K562 (cell line): ENCODE results near the gene HSPA1L. TPM values are rescaled to one million over a fixed set of nuclear protein-coding genes. Genes with fewer than 3 reads are reported as not detected.
A peak's percentile ranks its signal among the peaks of the same experiment; 100 is the strongest.

ENCODE experiments used
- C11orf30 ChIP-seq: fragments of 450-650 bp; IDR thresholded peaks from 2 replicates; pipeline ENCODE4 v1.6.1; 2016; ENCODE audit warnings: low read depth, mild to moderate bottlenecking
- CREM ChIP-seq: IDR thresholded peaks from 2 replicates; pipeline ENCODE4 v1.6.1; 2014; ENCODE audit warnings: antibody characterized with exemption, low read depth
- ELF4 ChIP-seq: fragments of 450-650 bp; formaldehyde crosslinking; IDR thresholded peaks from 2 replicates; pipeline ENCODE4 v1.4.0; 2022; ENCODE audit warnings: missing genetic modification characterization
- FIP1L1 ChIP-seq: fragments of 200-400 bp; formaldehyde crosslinking; IDR thresholded peaks from 2 replicates; pipeline ENCODE4 v1.6.1; 2018; ENCODE audit warnings: mild to moderate bottlenecking, low read depth, low read length; ENCODE audit not compliant: poor library complexity, severe bottlenecking
- HES1 ChIP-seq: fragments of 450-650 bp; IDR thresholded peaks from 2 replicates; pipeline ENCODE4 v1.6.1; 2016; ENCODE audit warnings: low read depth, mild to moderate bottlenecking, moderate library complexity
- HNRNPLL ChIP-seq: fragments of 200-400 bp; formaldehyde crosslinking; IDR thresholded peaks from 2 replicates; pipeline ENCODE4 v1.6.1; 2017; ENCODE audit warnings: low read length, low read depth, mild to moderate bottlenecking; ENCODE audit not compliant: poor library complexity, severe bottlenecking
- ILK ChIP-seq: fragments of 450-650 bp; IDR thresholded peaks from 2 replicates; pipeline ENCODE4 v1.6.1; 2016; ENCODE audit warnings: missing genetic modification characterization, low read depth, mild to moderate bottlenecking, missing compliant biosample characterization, moderate library complexity, borderline replicate concordance
- KDM4B ChIP-seq, 2 experiments: fragments of 450-650 bp in 1 of 2; sonication (generic) in 1 of 2; IDR thresholded peaks; 2 replicates each; pipeline ENCODE4 v1.6.1; 2016 to 2017; ENCODE audit warnings: borderline replicate concordance in 2 of 2, antibody characterized with exemption in 1 of 2, low read depth in 1 of 2, mild to moderate bottlenecking in 1 of 2
- SMC3 ChIP-seq: conservative IDR thresholded peaks from 2 replicates; pipeline ENCODE4 v1.6.1; 2011; ENCODE audit warnings: low read depth, low read length, improper control_type of control experiment; ENCODE audit not compliant: insufficient read depth
- ZC3H11A ChIP-seq: IDR thresholded peaks from 2 replicates; pipeline ENCODE4 v1.6.1; 2012; ENCODE audit warnings: low read depth, low read length, improper control_type of control experiment
- ZNF407 ChIP-seq: fragments of 450-650 bp; IDR thresholded peaks from 2 replicates; pipeline ENCODE4 v1.6.1; 2016; ENCODE audit warnings: low read depth
- ZNF778 ChIP-seq: fragments of 450-650 bp; formaldehyde crosslinking; IDR thresholded peaks from 2 replicates; pipeline ENCODE4 v1.4.0; 2020; ENCODE audit warnings: mild to moderate bottlenecking, moderate library complexity
- polyA plus RNA-seq, 8 experiments: library from polyadenylated mRNA; depleted of rRNA in 4 of 8; stranded (reverse) in 5 of 8; unstranded in 3 of 8; fragments of >200 nt; fragmentation: Nextera tagmentation in 2 of 8; fragmentation: Illumina TruSeq in 1 of 8; extraction: Ambion mirVana in 2 of 8; extraction: Trizol in 1 of 8; gene quantifications; 2 replicates each; pipeline versions ENCODE4 v1.2.1 to v1.2.3, GENCODE V29; 2011 to 2014; ENCODE audit warnings: inconsistent platforms in 1 of 8, missing spikeins in 1 of 8
- total RNA-seq, 7 experiments: library from RNA; depleted of rRNA in 6 of 7; stranded (reverse); fragments of >200 nt in 6 of 7; fragmentation: Illumina TruSeq in 2 of 7; extraction: Trizol in 2 of 7; gene quantifications; 2 replicates each; pipeline versions ENCODE4 v1.2.1 to v1.2.3, GENCODE V29; 2011 to 2021; ENCODE audit warnings: low replicate concordance in 1 of 7
- TF ChIP-seq, protein P1 (sequence below): fragments of 450-650 bp; IDR thresholded peaks from 2 replicates; pipeline ENCODE4 v1.6.1; 2016; ENCODE audit warnings: borderline replicate concordance
- TF ChIP-seq, protein P2 (sequence below): fragments of 200-400 bp; formaldehyde crosslinking; IDR thresholded peaks from 2 replicates; pipeline ENCODE4 v1.6.1; 2017; ENCODE audit warnings: mild to moderate bottlenecking, low read depth, low read length, moderate library complexity

Gene HSPA1L
- total and polyA plus RNA-seq, 9 of the 15 experiments (the other 6 are each of a cell fraction or from before 2014, with no cell fraction given): 0.14 to 2.1 (median 1.3) TPM

GRCh38 chr6:31769684-31770371 is 45.3 kb downstream of the HSPA1L start (continued):
- TF ChIP-seq HES1: 0 out of 2 replicates have a peak, but pooled peaks have one; percentile 9
- TF ChIP-seq ILK (tag): no peak
- no peak for TF ChIP-seq ZC3H11A
- TF ChIP-seq HNRNPLL: no peak
- peak; percentile 89 for TF ChIP-seq ELF4
- TF ChIP-seq, protein P1, sequence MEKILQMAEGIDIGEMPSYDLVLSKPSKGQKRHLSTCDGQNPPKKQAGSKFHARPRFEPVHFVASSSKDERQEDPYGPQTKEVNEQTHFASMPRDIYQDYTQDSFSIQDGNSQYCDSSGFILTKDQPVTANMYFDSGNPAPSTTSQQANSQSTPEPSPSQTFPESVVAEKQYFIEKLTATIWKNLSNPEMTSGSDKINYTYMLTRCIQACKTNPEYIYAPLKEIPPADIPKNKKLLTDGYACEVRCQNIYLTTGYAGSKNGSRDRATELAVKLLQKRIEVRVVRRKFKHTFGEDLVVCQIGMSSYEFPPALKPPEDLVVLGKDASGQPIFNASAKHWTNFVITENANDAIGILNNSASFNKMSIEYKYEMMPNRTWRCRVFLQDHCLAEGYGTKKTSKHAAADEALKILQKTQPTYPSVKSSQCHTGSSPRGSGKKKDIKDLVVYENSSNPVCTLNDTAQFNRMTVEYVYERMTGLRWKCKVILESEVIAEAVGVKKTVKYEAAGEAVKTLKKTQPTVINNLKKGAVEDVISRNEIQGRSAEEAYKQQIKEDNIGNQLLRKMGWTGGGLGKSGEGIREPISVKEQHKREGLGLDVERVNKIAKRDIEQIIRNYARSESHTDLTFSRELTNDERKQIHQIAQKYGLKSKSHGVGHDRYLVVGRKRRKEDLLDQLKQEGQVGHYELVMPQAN: peak; percentile 61; the same call in 1 of the 2 replicates
- TF ChIP-seq ZNF778 (CRISPR knock-in tag): no peak
- no peak for TF ChIP-seq FIP1L1
- TF ChIP-seq, protein P2, sequence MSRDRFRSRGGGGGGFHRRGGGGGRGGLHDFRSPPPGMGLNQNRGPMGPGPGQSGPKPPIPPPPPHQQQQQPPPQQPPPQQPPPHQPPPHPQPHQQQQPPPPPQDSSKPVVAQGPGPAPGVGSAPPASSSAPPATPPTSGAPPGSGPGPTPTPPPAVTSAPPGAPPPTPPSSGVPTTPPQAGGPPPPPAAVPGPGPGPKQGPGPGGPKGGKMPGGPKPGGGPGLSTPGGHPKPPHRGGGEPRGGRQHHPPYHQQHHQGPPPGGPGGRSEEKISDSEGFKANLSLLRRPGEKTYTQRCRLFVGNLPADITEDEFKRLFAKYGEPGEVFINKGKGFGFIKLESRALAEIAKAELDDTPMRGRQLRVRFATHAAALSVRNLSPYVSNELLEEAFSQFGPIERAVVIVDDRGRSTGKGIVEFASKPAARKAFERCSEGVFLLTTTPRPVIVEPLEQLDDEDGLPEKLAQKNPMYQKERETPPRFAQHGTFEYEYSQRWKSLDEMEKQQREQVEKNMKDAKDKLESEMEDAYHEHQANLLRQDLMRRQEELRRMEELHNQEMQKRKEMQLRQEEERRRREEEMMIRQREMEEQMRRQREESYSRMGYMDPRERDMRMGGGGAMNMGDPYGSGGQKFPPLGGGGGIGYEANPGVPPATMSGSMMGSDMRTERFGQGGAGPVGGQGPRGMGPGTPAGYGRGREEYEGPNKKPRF: no peak
- peak in 1 of 2 experiments; percentile 91; a peak in 2 of 4 replicates for TF ChIP-seq KDM4B (IDR thresholded peaks at IDR 0.05; ENCODE audit: borderline replicate concordance in 2 of 2, low read depth in 1 of 2)
- peak; percentile 70 for TF ChIP-seq CREM
- TF ChIP-seq C11orf30: no peak
- no peak for TF ChIP-seq ZNF407
- TF ChIP-seq SMC3: peak; percentile 99
